Vagina (tissue), 2 donors: Measurements from ENCODE around the gene PDE6C. TPM values are rescaled to one million over a fixed set of nuclear protein-coding genes. Genes with fewer than 3 reads are reported as not detected.

Experiments
- DNase-seq, 2 donors: peaks; one replicate each; pipeline ENCODE4 v3.0.0-alpha.2; 2017; ENCODE audit errors: extremely low spot score in 2 of 2
- H3K27ac ChIP-seq: fragments of 200-600 bp; sonication (generic); one replicate; pipeline ENCODE4 v1.5.1; 2019
- H3K27me3 ChIP-seq: fragments of 200-600 bp; sonication (generic); one replicate; pipeline ENCODE4 v1.5.1; 2019
- H3K36me3 ChIP-seq, 2 donors: fragments of 200-600 bp; sonication (generic); one replicate each; pipeline ENCODE4 v1.5.1; 2017 to 2019
- H3K4me1 ChIP-seq: fragments of 200-600 bp; sonication (generic); one replicate; pipeline ENCODE4 v1.5.1; 2019
- H3K4me3 ChIP-seq, 2 donors: fragments of 200-600 bp; sonication (generic); 1 replicate in 1 of 2; 2 replicates in 1 of 2; pipeline ENCODE4 v1.5.1; 2016 to 2019
- H3K9me3 ChIP-seq: fragments of 200-600 bp; sonication (generic); one replicate; pipeline ENCODE4 v1.5.1; 2019
- CTCF ChIP-seq, 3 experiments: fragments of 450-650 bp in 2 of 3; fragments of 200-600 bp in 1 of 3; sonication (generic) in 1 of 3; IDR thresholded peaks; one replicate each; pipeline ENCODE4 v1.5.1; 2017 to 2019; ENCODE audit warnings: antibody characterized with exemption in 3 of 3, mild to moderate bottlenecking in 2 of 3, moderate library complexity in 2 of 3
- POLR2A ChIP-seq, 2 donors: fragments of 450-650 bp; IDR thresholded peaks; one replicate each; pipeline ENCODE4 v1.6.1; 2017; ENCODE audit warnings: antibody characterized with exemption in 2 of 2, mild to moderate bottlenecking in 2 of 2, moderate library complexity in 2 of 2
- POLR2AphosphoS5 ChIP-seq, 2 donors: sonication (generic); formaldehyde crosslinking; IDR thresholded peaks; one replicate each; pipeline ENCODE4 v1.9.0; 2017; ENCODE audit warnings: antibody characterized with exemption in 2 of 2, mild to moderate bottlenecking in 2 of 2, low read depth in 1 of 2; ENCODE audit not compliant: insufficient read depth in 1 of 2
- intact Hi-C: fragments of 100-400 bp; cut with DNase I; formaldehyde crosslinking; loops from one replicate; pipeline ENCODE4 v1.15.1; 2023
- total RNA-seq: library from RNA; depleted of rRNA; stranded (reverse); fragments of >200 nt; gene quantifications from one replicate; pipeline ENCODE4 v1.2.3, GENCODE V29; 2016

The PDE6C gene
- total RNA-seq, 1 donor from 2014 or later, result not detected

DNA sequence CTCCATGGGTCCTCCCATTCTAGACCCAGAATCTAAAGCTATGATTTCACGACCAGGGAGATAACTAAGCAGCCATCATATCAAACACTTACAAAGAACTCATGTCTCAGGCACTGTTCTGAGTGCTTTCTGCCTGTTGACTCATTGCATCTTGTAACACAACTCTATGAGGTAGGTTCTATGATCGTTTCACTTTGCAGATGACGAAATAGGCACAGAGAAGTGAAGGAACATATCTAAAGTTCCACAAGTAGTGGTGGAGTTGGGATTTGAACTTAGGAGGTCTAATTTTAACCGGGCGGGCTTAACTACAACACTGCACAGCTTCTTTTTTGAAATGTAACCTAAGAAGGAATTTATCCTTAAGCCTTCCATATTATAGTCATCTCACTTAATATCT, 14.2 kb upstream of the PDE6C start:
- H3K4me3 ChIP-seq, result no peak overlapping the region
- no peak for TF ChIP-seq CTCF (IDR thresholded peaks at IDR 0.05)
- TF ChIP-seq POLR2AphosphoS5 (IDR thresholded peaks at IDR 0.05; ENCODE audit: insufficient read depth in 1 of 2, low read depth in 1 of 2), result no peak
- no peak for TF ChIP-seq POLR2A (IDR thresholded peaks at IDR 0.05)
- H3K27ac ChIP-seq, result no peak overlapping the region
- H3K4me1 ChIP-seq, result peaks cover 12% of the 10 kb centered on the region
- H3K36me3 ChIP-seq, result no peaks in the 10 kb centered on the region
- no peak for DNase-seq
- no peaks in the 10 kb centered on the region for H3K27me3 ChIP-seq
- intact Hi-C loops, result no loop called here
- no peaks in the 10 kb centered on the region for H3K9me3 ChIP-seq

DNA sequence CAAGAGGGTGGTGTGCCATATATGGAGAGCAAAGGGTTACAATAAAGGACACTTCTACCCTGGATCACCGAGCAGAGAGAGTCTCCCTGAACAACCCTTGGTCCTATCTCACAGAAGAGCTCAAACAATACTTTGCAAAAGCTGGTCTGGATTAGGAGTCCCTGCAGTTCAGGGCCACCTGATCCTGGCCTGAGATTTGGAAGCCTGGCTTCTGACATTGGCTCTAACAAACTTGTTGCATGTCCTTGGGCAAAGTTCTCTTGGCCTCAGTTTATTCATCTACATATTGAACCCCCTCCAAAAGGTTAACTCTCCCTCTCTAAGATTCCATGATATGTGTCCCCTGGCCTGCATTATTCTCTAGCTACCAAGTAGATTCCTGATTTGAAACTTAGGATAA, 13.0 kb upstream of the PDE6C start:
- TF ChIP-seq POLR2A (IDR thresholded peaks at IDR 0.05) (no peak), POLR2AphosphoS5 (IDR thresholded peaks at IDR 0.05; ENCODE audit: insufficient read depth in 1 of 2, low read depth in 1 of 2) (no peak), CTCF (IDR thresholded peaks at IDR 0.05) (no peak)
- Histone ChIP-seq H3K4me3 (no peak overlapping the region), H3K4me1 (peaks cover 12% of the 10 kb centered on the region), H3K36me3 (no peaks in the 10 kb centered on the region), H3K27ac (no peak overlapping the region), H3K9me3 (no peaks in the 10 kb centered on the region), H3K27me3 (no peaks in the 10 kb centered on the region)
- DNase-seq, result peak in 1 of 2 donors; percentile 16
- intact Hi-C loops, result no loop called here

DNA sequence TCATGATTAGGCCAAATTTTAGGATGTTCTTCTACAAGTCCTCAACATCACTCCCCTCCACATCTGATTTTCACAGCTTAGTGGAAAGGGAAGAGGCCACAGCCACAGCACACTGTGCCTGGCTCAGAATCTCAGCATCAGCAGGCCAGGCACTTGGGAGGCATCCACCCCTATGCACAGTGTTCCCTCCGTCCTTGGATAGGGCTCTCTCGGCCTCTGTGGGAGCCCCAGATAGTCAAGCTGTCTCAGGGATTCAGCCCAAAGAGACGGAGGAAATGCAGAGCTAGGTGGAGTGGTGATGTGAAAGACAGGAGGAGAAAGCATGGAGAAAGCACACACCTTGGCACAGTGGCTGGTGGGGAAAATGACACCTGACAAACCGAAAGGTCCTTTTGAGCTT, 12.6 kb upstream of the PDE6C start:
- Histone ChIP-seq H3K36me3 (no peaks in the 10 kb centered on the region), H3K27me3 (no peaks in the 10 kb centered on the region), H3K9me3 (no peaks in the 10 kb centered on the region), H3K4me3 (no peak overlapping the region), H3K4me1 (peaks cover 12% of the 10 kb centered on the region), H3K27ac (no peak overlapping the region)
- TF ChIP-seq POLR2AphosphoS5 (IDR thresholded peaks at IDR 0.05; ENCODE audit: insufficient read depth in 1 of 2, low read depth in 1 of 2) (no peak), POLR2A (IDR thresholded peaks at IDR 0.05) (no peak), CTCF (IDR thresholded peaks at IDR 0.05) (no peak)
- intact Hi-C loops, result no loop called here
- DNase-seq, result peak in 1 of 2 donors; percentile 70

- Histone ChIP-seq H3K36me3 (no peaks in the 10 kb centered on the region), H3K9me3 (no peaks in the 10 kb centered on the region), H3K27ac (no peak overlapping the region), H3K4me3 (peak overlapping the region; percentile 32 to 49), H3K4me1 (peaks cover 12% of the 10 kb centered on the region), H3K27me3 (no peaks in the 10 kb centered on the region)
- peak; percentile 49 to 71 for DNase-seq
- TF ChIP-seq CTCF (IDR thresholded peaks at IDR 0.05) (no peak), POLR2A (IDR thresholded peaks at IDR 0.05) (no peak), POLR2AphosphoS5 (IDR thresholded peaks at IDR 0.05; ENCODE audit: insufficient read depth in 1 of 2, low read depth in 1 of 2) (no peak)
- intact Hi-C loops, result no loop called here
Measured at GRCh38 chr10:93600446-93601145, 11.7 kb upstream of the PDE6C start.

DNA sequence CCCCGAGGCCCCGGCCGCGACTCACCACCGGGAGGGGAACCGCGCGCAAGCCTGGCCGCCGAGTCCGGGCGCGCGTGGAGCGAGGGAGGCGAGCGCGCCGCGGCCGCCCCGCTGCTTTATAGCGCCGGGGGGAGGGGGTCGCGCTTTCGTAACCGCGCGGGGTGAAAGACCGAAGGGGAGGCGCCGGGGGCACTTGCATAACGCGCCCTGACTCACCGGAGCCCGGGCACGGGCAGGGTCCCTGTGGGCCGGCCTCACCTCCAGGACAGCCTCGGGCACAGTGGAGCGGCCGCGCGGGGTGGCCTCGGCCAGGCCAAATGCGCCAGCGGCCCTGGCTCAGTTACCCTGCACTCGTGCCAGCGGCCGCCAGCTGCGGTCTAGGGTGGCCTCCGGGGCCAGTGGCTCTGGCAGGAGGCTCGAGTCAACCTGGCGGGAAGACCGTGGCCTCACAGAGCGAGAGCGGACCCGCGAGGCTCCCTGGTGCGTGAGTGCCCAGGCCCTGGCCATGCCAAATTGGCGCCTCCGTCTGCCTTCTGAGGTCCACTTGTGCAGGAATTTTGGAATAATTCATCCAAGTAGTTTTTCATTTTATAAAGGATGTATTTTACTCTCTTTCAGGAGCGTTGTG, 11.1 kb upstream of the PDE6C start, which contains the start of gene RBP4:
Gene RBP4 (minus strand): TSS at position 90 of the 628 bp plus-strand sequence. CDS start 207 bp downstream, outside the sequence.
- no peak for TF ChIP-seq POLR2A (IDR thresholded peaks at IDR 0.05)
- no peak for TF ChIP-seq POLR2AphosphoS5 (IDR thresholded peaks at IDR 0.05; ENCODE audit: insufficient read depth in 1 of 2, low read depth in 1 of 2)
- no peak for TF ChIP-seq CTCF (IDR thresholded peaks at IDR 0.05)
- no peaks in the 10 kb centered on the region for H3K27me3 ChIP-seq
- peaks cover 12% of the 10 kb centered on the region for H3K4me1 ChIP-seq
- peak within 1 kb of the TSS; percentile 32 to 49 for H3K4me3 ChIP-seq
- intact Hi-C loops, result no loop called here
- peak; percentile 34 to 37 for DNase-seq
- H3K36me3 ChIP-seq, result no peaks in the 10 kb centered on the region
- no peak within 1 kb of the TSS for H3K27ac ChIP-seq
- no peaks in the 10 kb centered on the region for H3K9me3 ChIP-seq
